GM12875 (cell line): Measurements from ENCODE around the gene LRRC75A.

Experiments used
- H3K4me3 ChIP-seq: one replicate; pipeline ENCODE4 v1.5.1; 2011; ENCODE audit warnings: low read depth, low read length, control low read depth
- TF ChIP-seq, protein P1 (sequence below): IDR thresholded peaks from 2 replicates; pipeline ENCODE4 v1.5.1; 2011; ENCODE audit warnings: low read depth, mild to moderate bottlenecking, control low read depth, inconsistent platforms, low read length, moderate library complexity, borderline replicate concordance; ENCODE audit not compliant: insufficient read depth

LRRC75A gene

GRCh38 chr17:16465861-16466338 is 26.1 kb downstream of the LRRC75A start:
- H3K4me3 ChIP-seq: no peak overlapping the region
- TF ChIP-seq, protein P1, sequence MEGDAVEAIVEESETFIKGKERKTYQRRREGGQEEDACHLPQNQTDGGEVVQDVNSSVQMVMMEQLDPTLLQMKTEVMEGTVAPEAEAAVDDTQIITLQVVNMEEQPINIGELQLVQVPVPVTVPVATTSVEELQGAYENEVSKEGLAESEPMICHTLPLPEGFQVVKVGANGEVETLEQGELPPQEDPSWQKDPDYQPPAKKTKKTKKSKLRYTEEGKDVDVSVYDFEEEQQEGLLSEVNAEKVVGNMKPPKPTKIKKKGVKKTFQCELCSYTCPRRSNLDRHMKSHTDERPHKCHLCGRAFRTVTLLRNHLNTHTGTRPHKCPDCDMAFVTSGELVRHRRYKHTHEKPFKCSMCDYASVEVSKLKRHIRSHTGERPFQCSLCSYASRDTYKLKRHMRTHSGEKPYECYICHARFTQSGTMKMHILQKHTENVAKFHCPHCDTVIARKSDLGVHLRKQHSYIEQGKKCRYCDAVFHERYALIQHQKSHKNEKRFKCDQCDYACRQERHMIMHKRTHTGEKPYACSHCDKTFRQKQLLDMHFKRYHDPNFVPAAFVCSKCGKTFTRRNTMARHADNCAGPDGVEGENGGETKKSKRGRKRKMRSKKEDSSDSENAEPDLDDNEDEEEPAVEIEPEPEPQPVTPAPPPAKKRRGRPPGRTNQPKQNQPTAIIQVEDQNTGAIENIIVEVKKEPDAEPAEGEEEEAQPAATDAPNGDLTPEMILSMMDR: no peak

DNA sequence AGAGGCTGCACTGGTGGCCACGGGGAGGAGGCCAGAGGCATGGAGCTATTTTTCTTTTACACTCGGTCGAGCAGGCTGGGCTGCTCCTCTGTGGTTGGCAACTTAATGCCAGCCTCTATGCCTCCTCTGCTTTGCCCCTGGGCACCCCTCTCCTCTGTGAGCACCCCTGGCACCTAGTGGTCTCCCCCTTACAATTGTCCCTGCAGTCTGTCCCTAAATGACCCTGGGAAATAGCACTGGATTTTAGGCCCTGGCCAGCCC is 27.0 kb downstream of the LRRC75A start:
- H3K4me3 ChIP-seq: no peak overlapping the region
- TF ChIP-seq, protein P1: no peak

- H3K4me3 ChIP-seq: no peak overlapping the region
- TF ChIP-seq, protein P1: no peak
These were observed 27.5 kb downstream of the LRRC75A start for GRCh38 chr17:16464303-16465051.

DNA sequence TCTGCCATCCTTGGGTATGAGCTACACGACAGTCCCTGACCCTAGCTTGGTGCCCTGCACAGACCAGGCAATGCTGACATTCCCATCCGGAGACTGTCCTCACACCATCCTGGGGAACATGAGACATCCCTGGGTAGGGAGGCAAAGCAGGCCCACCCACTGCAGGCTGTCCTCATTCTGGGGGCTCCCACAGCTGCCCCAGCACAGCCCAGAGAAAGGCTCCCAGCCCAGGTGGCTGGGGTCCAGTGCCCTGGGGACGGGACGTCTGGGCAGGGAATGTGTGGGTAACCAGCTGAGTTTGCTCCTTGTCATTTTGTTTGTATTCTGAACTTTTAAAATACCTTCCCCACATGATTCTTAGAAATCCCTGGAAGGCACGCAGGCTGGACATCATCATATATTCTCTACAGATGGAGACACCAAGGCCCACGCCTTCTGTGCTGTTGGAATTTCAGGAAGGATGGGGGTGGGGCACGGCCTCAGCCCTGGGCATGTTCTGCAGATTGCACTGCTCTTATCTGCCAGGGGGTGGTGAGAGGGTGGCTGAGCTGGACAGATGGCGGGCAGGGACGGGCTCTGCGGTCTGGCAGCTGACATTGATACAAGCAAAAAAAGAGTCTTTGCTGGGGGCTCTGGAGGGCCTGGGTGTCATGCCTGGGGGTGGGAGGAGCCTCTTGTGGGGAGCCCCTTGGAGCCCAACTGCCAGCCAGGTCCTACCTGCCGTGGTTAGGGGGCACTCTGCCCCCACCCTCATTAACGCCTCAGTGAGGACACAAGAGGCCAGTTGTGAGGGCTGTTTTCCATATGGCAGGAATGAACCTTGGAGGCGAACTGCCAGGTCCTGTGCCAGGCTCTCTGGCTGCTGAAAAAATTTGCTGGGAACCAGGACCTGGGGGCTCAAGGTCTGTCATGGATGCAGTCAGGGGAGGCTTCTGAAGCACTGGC is 28.4 kb downstream of the LRRC75A start:
- H3K4me3 ChIP-seq: no peak overlapping the region
- TF ChIP-seq, protein P1: no peak

- TF ChIP-seq, protein P1: no peak
- H3K4me3 ChIP-seq: no peak overlapping the region
These were observed 29.7 kb downstream of the LRRC75A start for GRCh38 chr17:16462070-16462864.

GRCh38 chr17:16461606-16461866 is 30.5 kb downstream of the LRRC75A start:
- TF ChIP-seq, protein P1: no peak
- H3K4me3 ChIP-seq: no peak overlapping the region
